NCI-H1092 treated with DMSO at 0.1 percent for 48 hours (cell line): ENCODE results near the gene TAS2R30.

ENCODE experiments used
- DNase-seq: peaks from one replicate; lab custom pipeline; 2025; lab: John Stamatoyannopoulos, UW

Gene TAS2R30, protein sequence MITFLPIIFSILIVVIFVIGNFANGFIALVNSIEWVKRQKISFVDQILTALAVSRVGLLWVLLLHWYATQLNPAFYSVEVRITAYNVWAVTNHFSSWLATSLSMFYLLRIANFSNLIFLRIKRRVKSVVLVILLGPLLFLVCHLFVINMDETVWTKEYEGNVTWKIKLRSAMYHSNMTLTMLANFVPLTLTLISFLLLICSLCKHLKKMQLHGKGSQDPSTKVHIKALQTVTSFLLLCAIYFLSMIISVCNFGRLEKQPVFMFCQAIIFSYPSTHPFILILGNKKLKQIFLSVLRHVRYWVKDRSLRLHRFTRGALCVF

GRCh38 chr12:11134305-11134704 is at the start of gene TAS2R30:
Gene TAS2R30 (minus strand): TSS chr12:11134644. CDS start chr12:11134244, 400 bp downstream.
- no peak for DNase-seq

- no peak for DNase-seq
Observed at GRCh38 chr12:11183011-11183410, 48.6 kb upstream of the TAS2R30 start.

DNA sequence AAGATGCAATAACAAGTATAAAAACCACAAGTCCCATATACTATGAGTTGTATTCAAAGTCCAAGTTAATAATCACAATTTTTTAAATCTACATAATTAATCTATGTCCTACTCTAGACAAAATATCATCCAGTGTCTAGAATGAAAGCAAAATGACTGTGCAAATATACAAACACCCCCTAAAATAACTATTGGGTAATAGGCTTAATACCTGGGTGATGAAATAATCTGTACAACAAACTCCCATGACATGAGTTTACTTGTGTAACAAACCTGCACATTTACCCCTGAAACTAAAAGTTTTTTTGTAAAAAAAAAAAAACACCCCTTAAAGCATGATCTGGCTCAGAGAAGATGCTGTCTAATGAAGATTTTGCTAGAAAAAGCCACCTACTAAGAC is 48.1 kb upstream of the TAS2R30 start:
- no peak for DNase-seq

- DNase-seq, result no peak
Observed at GRCh38 chr12:11178250-11178649, 43.8 kb upstream of the TAS2R30 start.

DNA sequence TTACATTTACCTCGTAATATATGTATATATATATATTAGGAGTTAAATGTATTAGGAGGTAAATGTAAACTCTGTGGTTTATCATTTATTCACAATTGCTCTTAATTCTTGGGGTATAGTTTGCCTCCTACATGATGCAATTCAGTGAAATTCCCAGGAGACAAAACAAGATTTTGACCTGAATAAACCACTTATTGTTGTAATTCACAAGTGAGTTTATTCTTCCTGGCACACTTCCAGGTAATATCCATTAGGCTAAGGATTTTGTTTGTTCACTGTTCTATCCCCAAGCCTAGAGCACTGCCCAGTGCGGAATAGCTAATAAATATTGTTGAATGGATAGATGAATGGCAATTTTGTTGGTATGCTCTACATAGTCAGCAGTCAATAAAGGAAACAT is 39.6 kb upstream of the TAS2R30 start:
- DNase-seq, result no peak

DNA sequence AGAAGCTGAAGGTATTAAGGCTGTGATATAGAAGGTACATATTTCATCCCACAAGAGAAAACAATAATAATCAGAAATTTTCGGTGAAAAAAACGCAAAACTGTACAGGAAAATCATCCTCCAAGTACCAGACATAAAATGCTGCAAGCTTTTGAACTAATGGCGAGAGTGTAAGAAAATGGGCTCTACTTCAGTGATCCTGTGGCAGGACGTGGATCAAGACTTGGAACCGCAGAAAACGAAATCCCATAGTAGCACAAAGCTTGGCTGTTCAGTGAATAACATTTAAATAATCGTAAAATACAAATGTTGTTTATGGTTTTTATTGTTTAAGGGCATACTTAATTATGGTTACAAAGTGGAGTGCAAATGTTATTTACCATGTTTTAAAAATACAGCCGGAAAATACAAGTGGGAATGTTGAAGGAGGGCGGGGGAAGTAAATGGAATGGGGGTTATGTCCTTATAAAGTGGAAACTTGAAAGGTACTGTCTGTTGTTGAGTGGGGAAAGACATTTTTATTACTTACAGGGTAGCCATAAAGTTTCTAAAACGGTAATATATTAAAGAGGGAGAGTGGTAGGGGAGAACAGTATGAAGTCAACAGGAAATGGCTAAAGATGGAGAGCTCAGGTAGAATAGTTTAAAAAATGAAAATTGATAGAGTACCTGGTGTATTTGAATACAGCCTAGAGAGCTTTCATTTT is 37.7 kb upstream of the TAS2R30 start:
- peak; percentile 58 for DNase-seq

GRCh38 chr12:11171145-11171968 is 36.9 kb upstream of the TAS2R30 start, which contains the start of gene SMIM10L1:
Gene SMIM10L1 (plus strand): TSS chr12:11171194. CDS start chr12:11171357, 163 bp downstream.
- DNase-seq, result peak; percentile 93

DNA sequence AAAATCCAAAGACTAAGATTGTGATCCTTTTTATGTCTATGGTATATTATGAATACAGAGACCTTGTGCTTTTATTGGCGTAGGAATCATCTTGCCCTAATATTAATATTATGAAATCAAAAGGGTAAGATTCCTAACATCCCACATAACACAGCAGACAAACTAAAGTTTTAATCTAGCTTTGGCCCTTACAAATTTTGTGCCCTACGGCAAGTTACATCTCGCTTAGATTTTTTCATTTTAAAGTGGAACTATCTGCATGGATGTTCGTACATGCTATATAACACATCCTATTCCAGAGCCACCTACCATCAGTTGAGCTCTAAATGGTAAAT is 36.3 kb upstream of the TAS2R30 start:
- DNase-seq, result no peak

DNA sequence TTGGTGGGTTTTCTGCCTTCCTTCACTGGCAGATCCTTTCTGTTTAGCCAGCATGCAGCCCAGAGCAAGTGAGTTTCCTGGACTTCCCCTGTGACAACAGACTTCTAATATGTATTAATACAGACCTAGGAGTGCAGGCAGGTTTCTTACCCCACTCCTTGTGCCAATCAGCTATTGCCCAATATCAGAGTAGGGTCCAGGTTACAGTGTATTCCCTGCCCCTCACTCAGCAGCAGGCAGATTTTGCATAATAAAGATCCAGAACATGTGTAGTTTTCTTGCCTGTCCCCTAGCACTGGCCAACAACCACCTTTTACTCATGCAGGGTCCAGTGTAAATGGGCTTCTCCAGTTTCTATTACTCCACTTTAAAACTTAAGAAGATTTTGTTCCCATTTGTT is 31.9 kb upstream of the TAS2R30 start:
- DNase-seq, result no peak

DNA sequence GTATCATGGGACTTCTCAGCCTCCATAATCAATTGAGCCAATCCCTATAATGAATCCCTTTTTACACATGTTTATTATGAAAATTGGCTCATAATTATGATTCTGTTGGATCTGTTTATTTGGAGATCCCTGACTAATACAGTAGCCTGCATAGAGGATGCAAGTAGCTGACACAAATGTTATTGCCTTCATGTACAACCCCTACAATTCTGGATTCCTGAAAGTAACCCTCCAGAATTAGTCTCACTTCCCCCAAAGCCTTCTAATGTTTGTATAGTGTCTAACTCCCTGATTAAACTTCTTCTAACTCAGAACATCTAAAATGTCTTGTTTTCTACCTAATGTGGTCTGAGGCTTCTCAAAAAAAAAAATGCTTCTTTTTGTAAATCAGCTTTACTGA is 29.9 kb upstream of the TAS2R30 start:
- DNase-seq, result no peak

DNA sequence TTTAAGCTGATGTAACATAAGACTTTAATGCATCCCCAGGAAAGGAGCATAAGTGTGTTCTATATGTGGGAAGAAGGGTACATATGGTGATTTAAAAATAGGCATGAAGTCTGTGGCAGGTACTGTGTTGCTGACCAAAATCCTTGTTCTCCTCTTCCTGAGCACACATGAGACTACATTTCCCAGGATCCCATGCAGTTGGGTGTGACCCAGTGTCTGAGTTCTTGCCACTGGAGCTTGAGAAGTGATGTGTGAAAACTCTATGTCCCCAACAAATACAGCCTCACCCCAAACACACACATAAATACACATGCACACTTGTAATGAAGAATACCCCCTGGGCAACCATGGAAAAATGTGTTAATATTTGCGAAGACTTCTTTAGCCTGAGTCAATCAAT is 28.1 kb upstream of the TAS2R30 start:
- DNase-seq, result no peak

DNA sequence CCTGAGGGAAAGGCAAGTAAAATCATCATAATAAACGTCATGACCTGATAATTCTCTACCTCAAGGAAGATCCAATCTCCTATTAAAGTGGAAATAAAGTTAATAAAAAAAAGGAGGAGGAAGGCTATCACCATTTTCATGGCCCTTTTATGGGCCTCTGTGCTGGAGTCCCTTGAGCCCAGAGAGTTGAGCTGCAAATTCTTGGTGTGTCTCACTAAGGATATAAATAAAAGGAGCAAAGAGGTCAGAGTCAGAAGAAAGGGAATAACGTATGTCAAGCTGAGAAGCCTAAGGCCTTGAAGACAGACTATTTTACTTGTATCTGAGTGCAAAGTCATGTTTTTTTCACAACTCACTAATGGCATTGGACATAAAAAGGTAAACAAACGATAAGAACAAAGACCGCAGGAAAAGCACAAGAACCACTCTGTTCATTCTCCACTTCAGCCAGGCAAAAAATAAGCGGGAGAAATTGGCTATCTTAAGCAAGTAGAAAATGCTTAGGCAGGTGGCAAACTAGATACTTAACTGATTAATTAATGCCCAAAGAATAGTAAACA is 24.5 kb upstream of the TAS2R30 start:
- DNase-seq, result no peak

DNA sequence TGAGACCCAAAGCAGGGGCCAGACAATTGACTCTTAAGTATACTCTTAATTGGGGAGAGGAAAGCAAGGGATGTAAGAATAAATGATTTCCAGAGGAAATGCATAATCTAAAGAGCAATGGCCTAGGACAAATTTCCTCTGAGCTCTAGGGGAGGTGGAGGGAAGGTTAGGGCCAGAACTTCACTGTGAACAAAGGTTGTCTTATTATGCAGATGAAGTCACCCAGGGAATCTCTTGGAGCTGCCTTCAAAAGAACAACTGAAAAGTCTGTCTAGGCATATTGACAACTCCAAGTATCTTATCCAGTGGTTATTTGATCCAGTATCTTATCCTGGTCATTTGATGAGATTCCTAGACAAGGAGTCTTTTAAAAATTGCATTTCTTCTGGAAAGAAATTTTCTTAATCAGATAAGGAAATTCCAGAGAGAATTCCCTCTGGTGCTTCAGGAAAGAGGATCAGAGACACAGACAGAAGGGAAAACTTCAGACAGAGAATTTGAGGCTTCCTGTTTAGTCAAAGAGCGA is 20.0 kb upstream of the TAS2R30 start:
- no peak for DNase-seq

DNA sequence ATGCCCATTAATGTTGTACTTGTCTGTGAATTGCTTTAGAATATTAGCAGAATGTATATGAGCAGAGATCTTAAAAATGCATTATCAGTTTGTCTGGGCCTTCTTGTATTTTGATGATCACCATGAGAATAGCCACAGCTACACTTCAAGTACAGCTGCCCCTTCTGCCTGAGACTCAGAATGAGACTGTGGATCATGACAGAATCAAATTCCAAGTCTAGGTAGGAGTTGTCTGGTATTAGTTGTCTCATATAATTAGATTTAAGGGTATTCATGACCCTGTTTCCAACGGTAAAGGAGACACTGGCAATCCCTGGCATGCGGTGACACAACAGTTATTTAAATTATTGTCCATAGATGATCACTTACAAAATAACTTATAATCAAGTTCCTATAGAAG is 18.3 kb upstream of the TAS2R30 start:
- no peak for DNase-seq

DNA sequence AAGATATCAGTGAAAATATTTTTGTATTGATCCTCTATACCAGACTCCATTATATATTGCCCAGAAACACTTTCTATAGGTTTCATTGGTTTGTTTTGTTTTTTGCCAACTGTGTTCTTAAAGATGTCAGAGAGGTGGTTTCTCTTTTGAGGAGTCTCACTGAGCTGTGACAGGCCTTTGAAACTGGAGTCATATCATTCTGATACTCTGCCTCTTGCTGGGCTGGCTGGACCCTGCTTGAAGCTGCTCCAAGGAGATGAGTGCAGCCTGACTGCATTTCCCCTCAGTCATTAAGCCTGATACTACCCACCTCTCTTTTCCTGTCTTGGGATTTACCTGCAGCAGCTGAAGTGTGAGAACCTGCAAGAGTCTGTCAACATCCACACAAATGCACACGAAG is 16.4 kb upstream of the TAS2R30 start:
- no peak for DNase-seq

GRCh38 chr12:11147420-11147819 is 13.0 kb upstream of the TAS2R30 start:
- no peak for DNase-seq

DNA sequence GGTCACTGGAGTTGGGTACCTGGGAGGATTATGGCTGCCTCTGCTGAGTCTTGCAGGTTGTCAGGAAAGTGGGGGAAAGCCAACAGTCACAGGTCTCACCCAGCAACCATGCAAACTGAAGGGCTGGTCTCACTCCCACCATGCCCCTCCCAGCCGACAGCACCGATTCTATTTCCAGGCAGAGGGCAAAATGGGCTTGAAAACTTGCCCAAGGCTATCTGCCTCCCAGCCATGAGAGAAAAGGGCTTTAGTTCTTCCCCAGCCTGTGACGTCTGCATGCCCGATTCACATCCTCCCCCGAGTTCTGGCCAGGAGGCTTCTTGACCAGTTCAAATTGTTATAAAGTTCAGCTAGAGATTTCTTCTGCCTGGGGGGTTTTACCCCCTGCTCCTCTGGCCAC is 9.9 kb upstream of the TAS2R30 start:
- DNase-seq, result no peak

GRCh38 chr12:11143352-11143751 is 8.9 kb upstream of the TAS2R30 start:
- DNase-seq, result no peak

DNA sequence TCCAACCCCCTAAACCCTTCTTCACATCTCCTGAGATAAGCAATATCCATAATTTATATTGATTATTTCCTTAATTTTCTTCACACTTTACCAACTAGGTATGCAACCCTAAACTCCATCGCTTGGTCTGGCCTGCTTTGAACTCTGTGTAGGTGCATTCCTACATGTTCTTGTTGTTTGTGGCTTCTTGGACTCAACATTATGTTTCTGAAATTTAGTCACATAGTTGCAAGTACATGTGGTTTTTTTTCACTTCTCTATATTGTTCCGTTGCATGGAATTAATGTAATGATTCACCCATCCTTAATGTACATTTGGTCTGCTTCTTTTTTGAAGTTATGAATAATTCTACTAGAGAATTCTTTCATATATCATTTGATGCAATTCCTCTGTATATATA is 1.6 kb upstream of the TAS2R30 start:
- no peak for DNase-seq

- DNase-seq, result no peak
Observed at GRCh38 chr12:11133816-11134215, 628 bp downstream of the TAS2R30 start.

- DNase-seq, result no peak
Observed at GRCh38 chr12:11133162-11133561, 1.3 kb downstream of the TAS2R30 start.

DNA sequence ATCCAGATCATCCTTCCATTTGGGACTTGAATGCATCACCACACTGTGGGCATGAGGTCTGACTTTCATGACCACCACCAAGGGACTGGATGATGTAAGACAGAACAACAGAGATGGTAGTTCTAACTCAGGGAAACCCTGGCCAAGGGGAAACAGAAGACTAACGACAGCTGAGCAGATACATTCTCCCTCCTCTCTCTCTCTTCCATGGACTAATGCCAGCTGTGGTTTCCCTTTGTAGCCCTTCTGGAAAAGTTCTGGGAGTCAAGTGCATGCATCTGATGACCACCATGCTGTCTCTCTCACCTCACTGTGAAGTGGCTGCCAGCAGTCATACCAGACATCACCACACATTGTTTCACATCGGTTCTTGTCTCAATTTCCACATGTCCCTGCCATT is 3.4 kb downstream of the TAS2R30 start:
- DNase-seq, result no peak
